HG03354 (cell line): ENCODE results near the gene GRK5.

Source experiments
- ATAC-seq: cut with Tn5 transposase; IDR thresholded peaks from one replicate; pipeline ENCODE4 v1.9.1; 2021; ENCODE audit warnings: mild to moderate bottlenecking; ENCODE audit not compliant: unreplicated experiment, poor library complexity, severe bottlenecking

GRK5 gene

DNA sequence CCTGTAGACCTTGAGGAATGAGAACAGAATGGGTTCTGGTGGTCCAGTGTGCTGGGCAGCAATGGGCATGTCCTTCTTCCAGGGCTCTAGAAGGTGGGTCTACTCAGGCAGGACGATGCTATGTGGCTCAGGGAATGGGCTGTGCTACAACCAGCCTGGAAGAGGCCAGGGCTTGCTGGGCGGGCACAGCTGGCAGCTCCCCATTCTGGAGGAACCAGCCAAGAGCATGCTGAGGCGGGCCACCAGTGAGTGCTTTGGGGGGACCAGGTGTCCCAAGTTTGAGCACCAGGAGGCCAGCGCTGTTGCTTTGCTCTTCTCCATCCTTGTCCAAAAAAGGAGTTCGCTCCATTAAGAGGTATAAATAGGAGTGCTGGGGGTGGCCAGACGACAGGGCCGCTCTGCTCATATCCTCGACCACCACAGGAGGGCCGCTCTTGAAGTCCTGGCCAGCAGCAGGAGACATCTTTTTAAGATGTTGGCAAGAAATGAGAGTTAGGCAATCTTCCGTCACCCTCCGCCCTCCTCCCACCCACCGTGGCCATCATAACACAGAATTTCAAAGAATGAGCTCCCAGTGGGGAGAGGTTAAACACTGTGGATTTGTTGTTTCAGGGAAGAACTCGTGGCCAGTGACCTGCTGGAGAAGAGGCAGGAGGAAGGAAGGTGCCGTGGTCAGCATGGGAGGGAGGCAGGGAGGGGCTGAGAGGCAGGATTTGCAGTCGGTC, 141.3 kb downstream of the GRK5 start:
- no peak for ATAC-seq

DNA sequence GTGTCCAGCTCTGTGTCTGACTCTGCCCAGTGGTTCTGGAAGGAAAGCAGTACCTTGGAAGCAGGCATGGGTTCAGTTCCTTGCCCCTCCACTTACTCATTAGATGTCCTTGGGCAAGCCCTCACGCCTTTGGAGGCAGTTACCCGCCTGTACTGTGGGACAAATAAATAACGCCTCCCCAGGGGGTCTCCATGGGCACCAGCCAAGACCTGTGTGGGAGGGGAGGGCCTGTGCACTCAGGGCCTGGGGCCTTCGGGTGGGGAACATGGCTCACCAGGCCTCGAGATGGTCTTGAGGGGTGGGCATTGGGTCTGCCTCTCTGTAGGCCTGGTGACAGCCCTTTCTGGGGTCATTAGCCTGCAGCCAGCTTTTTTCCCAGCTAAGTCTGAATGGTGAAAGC, 142.0 kb downstream of the GRK5 start:
- no peak for ATAC-seq

DNA sequence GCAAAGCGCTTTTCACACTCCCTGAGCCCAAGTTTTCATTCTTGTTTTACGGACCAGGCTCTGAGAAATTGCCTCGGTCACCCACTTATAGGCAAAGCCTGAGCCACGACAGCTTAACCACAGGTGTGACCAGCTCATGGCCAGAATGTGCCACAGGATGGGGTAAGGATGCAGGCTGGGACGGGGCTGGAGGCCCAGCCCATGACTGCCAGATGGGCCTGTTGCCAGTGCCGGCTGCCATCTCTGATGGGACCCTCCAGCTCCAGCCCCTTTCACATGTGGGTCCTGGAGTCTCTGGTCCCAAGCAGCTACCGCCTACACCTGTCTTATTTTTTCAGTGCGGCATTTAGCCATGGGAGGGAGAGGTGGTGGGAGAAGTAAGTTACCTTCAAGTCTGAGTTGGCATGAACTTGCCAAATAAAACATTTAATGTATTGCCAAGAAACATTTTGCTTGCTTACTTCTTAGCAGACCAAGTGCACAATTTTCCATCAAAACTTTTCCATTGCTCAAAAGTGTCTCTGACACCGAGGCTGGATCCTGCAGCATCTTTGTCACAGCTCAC, 142.6 kb downstream of the GRK5 start:
- no peak for ATAC-seq

GRCh38 chr10:119350502-119351097, 143.2 kb downstream of the GRK5 start:
- no peak for ATAC-seq

DNA sequence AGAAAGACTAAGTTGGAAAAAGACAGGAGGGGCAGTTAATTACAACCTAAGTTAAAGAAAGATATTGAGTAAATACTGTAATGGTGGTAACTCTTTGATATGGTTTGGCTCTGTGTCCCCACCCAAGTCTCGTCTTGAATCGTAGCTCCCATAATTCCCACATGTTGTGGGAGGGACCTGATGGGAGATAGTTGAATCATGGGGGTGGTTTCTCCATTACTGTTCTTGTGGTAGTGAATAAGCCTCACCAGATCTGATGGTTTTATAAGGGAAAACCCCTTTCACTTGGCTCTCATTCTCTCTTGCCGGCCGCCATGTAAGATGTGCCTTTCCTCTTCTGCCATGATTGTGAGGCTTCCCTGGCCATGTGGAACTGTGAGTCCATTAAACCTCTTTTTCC, 143.8 kb downstream of the GRK5 start:
- no peak for ATAC-seq

- no peak for ATAC-seq
These were observed 144.7 kb downstream of the GRK5 start for GRCh38 chr10:119352042-119352441.

DNA sequence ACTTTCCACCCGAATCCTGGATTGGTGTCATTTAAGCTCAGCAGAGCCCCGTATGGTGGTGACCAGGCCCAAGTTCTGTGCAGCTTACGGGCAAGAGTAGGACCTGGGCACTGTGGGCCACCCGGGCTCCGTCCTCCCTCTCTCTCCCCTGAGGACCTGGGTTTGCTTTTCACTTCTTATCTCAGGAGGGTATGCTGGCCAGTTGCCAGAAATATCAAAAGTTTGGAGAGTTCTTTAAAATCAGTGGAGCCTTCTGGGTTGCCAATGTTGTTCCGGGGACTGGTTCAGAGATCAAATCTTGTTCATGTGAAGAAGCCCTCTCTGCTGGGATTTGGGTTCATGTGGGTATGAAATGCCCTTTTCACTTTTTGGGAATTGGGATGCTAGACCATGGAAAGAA, 145.4 kb downstream of the GRK5 start:
- no peak for ATAC-seq

GRCh38 chr10:119353421-119353820, 146.1 kb downstream of the GRK5 start:
- no peak for ATAC-seq

DNA sequence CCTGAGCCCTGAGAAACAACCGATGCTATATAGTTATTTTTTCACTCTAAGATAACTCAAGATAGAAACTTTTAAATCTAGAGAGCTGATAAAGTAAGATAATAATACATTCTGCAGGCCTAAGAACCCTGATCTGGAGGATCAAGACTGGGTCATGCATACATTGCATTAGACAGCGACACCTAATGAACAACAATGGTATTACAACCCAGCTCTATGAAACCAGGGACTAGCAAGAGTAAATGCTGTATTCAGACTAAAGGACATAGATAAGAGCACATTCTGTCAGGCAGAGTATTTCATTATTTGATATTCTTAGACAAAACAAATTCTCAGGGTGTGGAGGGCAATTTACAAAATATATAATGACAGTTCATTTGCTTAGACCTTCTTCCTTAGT, 148.6 kb downstream of the GRK5 start:
- no peak for ATAC-seq

- ATAC-seq, result no peak
These were observed 150.2 kb downstream of the GRK5 start for GRCh38 chr10:119357412-119358151.

DNA sequence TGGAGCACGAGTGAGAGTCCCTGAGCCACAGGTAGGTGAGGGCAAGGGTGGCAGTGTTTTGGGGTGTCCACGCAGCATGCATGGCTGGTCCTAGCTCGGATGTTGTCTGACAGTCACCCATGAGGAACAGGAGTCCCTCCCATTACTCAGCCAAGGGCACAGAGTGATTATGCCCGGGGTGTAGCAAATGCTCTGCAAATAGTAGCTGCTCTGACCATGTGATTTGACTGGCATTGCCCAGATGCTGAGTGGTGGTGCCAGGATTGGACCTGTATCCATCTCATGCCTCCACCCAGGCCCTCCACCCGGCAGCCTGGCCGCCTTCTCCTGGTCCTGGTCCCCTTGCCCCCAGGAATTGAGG, 150.8 kb downstream of the GRK5 start:
- ATAC-seq, result no peak

DNA sequence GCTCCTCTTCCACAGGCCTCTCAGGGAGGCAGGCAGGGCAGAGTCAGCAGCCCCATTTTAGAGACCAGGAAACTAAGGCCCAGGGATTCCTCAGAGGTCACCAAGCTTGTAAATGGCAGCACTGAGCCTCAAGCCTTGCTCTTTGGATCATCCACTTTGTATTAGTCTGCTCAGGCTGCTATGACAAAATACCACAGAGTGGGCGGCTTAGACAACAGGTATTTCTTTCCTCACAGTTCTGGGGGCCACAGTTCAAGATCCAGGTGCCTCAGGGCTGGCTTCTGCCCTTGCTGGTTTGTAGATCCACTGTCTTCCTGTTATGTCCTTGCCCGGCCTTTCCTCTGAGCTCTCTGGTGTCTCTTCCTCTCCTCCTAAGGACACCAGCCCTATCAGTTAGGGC, 151.2 kb downstream of the GRK5 start:
- ATAC-seq, result no peak

GRCh38 chr10:119359025-119359424, 151.7 kb downstream of the GRK5 start:
- no peak for ATAC-seq

DNA sequence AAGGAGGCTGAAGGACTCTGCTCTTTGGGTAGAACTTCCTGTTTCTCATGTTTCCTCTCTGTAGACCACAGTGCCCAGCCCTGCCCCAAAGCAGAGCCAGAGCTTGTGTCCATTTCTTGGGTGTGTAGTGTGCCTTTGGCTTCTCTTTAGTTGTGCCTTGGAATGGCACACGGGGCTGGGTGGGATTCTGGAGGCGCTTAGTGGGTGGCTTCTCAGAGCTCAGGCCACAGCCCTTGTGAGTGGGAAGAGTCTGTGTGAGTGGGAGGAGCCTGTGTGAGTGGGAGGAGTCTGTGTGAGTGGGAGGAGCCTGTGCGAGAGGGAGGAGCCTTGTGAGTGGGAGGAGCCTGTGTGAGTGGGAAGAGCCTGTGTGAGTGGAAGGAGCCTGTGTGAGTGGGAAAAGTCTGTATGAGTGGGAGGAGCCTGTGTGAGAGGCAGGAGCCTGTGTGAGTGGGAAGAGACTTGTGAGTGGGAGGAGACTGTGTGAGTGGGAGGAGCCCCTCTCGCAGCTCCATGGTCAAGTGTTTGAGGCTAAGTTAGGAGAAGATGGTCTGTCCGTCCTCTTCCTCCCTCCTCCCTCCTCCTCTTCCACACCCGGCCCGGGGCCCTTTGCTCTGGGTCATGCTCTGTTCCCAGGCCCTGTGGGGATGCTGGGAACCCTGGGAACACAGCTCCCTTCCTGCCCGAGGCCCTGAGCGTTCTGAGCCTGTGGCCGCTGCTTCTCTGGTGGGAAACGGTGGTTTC, 153.0 kb downstream of the GRK5 start:
- no peak for ATAC-seq

- no peak for ATAC-seq
These were observed 153.7 kb downstream of the GRK5 start for GRCh38 chr10:119361037-119361436.

DNA sequence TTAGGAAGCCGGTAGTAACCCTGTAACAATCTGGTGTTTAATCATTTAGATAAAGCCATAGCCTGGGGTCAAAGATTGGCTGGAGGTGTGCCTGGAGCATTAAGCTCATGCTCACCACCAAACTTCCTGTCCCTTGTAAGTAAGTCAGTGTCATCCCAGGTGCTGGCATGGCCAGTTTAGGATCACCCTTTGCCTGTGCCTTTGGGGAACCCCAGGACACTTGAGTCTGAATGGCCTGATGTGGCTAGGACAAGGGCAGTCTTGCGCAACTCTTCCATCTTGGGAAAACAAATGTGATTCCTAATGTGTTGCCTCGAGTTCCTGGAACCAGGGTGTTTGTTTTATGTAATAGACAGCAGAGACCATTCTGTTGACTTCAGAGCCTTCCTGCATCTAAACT, 154.8 kb downstream of the GRK5 start:
- ATAC-seq, result no peak

DNA sequence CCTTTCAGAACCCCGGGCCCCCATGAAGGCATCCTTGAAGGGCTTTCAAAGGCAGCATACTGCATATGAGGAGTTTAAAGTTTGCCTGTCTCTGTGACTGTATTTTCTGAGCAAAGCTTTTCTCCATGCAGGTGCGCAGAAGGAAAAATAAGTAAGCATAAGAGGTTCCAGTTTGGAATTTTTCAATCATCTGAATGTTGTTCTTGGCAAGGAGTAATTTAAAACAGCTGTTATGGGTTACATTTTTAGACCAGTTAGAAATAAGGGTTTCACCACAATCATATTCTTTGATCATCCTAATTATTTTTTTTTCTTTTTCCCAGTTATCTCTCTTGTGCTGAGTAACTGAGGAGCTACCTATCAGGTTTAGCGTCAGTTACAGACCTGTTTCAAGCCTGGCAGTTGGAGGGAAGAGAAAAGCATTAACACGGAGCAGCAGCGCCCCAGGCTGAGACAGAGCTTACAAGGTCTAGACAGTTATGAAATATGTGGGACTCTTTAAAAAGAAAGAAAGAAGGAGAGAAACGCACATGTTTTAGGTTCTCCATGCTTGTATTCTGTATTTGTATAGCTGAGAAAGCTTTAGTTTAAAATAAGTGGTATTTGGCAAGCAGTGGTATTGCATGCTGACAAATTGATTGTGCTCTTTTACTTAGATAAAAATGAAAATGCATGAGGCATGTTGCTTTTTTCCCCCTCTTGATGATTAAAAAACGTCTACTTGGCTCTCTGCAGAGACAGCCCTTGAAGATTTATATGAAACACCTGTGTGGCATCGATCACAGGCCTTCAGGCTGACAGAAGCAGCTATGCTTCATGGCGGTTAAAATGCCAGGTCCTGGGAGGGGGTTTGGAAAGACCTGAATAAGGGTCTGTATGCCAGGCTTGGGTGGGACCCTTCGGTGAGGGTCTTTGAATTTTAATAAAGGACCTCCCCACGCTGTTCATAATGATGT, 157.6 kb downstream of the GRK5 start:
- no peak for ATAC-seq

- ATAC-seq, result no peak
These were observed 158.6 kb downstream of the GRK5 start for GRCh38 chr10:119365773-119366599.
